ENCODE data around the gene TPO.

GRCh38 chr2:1450915-1451314 lies 37.7 kb downstream of the TPO start:
- TF ChIP-seq POLR2A (IDR thresholded peaks at IDR 0.05) = no peak
- no peak for TF ChIP-seq EP300 (IDR thresholded peaks at IDR 0.05)
